ENCODE data around the gene ZHX3.

DNA sequence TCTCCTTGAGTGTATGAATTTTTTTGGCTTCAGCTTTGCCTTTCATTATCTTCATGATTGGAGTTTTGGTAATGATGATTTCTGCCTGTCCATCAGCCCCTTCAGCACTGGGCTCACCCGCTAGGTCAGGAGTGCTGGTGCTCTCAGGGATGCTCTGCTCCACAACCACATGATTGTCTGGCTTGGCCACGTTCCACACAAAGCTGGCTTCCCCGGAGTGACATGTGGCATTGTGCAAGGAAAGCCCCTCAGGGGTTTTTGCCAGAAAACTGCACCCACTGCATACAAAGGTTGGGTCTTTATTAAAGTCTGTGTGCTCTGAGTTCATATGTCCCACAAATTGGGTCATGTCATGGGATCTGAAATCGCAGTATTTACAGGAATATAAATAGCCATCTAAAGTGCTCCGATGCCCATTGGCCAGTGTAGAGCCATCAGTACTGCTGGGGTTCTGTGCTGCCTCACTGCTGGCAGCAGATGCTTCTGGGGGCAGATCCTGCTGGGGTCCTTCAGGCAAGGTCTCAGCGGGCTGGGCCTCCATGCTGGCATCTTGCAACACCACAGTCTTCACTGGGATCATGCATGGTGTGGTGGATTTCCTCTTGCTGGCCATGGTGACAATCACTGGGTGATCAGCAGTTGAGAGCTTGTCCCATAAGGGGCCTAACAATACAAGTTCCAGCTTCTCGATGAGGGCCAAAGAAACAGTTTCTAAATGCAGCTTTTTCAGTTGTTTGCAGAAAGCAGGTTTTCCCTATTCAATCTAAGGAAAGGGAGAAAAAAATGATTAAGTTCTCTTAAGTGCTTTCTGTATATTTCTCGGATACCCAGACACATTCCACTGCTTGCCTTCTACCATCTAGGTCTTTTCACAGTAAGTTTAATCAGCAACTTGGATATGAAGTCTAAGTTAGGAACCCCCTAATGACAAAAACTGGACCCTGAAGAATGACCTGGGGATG is 112.9 kb downstream of the ZHX3 start:
- TF ChIP-seq, protein P1, sequence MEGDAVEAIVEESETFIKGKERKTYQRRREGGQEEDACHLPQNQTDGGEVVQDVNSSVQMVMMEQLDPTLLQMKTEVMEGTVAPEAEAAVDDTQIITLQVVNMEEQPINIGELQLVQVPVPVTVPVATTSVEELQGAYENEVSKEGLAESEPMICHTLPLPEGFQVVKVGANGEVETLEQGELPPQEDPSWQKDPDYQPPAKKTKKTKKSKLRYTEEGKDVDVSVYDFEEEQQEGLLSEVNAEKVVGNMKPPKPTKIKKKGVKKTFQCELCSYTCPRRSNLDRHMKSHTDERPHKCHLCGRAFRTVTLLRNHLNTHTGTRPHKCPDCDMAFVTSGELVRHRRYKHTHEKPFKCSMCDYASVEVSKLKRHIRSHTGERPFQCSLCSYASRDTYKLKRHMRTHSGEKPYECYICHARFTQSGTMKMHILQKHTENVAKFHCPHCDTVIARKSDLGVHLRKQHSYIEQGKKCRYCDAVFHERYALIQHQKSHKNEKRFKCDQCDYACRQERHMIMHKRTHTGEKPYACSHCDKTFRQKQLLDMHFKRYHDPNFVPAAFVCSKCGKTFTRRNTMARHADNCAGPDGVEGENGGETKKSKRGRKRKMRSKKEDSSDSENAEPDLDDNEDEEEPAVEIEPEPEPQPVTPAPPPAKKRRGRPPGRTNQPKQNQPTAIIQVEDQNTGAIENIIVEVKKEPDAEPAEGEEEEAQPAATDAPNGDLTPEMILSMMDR (conservative IDR thresholded peaks at IDR 0.05; ENCODE audit: low read length), result no peak
- TF ChIP-seq EZH2phosphoT487 (IDR thresholded peaks at IDR 0.05; ENCODE audit: borderline replicate concordance), result no peak
